Measurements from ENCODE around the gene FRAT1. TPM values are rescaled to one million over a fixed set of nuclear protein-coding genes. Genes with fewer than 3 reads are reported as not detected.

The FRAT1 gene
- polyA plus RNA-seq, 1 donor, result 2.5 TPM

DNA sequence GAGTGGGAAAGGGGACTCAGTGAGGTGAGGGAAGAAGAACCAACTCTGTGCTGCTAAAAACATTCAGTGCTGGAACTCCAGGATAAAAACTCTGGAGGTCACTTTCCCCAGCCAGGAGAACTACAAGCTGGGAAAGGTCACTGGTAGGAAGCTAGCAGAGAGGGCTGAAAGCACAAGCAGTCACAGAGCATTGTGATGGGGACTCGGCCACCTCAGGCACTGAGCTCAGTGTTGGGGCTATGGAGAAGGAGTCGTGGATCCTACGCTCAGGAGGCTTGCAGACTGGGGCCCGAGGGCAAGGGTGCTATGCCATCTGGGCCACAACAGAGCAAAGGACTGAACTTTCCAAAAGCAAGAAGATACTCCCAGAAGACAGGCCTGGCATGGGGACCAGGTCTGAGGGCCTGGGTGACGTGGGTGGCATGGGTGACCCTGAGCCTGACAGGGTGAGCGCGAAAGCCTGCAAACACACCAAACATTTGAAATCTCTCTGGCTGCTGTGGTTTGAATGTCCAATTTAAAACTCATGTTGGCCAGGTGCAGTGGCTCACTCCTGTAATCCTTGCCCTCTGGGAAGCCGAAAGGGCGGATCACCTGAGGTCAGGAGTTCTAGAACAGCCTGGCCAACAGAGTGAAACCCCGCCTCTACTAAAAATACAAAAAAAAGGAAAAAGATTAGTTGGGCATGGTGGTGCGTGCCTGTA, 16.8 kb upstream of the FRAT1 start:
- DNase-seq, result no peak

DNA sequence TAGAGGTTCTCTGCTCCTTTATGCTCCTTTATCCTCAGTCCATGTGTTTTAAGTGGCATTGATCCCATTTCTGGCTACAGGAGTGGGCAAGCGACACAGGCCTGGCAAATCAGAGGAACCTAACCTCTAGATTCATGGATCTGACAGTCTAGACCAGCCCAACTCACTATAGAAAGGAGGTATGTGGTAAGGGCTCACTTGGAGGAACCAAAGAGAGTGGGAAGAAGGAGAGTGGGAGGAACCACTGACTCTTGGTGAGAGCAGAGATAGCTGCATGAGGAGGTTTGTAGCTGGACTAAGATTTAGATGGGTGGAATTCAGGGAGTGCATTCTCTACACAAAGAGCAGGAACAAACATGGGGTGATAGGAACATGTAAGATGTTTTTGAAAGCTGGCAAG, 11.6 kb upstream of the FRAT1 start:
- no peak for DNase-seq

DNA sequence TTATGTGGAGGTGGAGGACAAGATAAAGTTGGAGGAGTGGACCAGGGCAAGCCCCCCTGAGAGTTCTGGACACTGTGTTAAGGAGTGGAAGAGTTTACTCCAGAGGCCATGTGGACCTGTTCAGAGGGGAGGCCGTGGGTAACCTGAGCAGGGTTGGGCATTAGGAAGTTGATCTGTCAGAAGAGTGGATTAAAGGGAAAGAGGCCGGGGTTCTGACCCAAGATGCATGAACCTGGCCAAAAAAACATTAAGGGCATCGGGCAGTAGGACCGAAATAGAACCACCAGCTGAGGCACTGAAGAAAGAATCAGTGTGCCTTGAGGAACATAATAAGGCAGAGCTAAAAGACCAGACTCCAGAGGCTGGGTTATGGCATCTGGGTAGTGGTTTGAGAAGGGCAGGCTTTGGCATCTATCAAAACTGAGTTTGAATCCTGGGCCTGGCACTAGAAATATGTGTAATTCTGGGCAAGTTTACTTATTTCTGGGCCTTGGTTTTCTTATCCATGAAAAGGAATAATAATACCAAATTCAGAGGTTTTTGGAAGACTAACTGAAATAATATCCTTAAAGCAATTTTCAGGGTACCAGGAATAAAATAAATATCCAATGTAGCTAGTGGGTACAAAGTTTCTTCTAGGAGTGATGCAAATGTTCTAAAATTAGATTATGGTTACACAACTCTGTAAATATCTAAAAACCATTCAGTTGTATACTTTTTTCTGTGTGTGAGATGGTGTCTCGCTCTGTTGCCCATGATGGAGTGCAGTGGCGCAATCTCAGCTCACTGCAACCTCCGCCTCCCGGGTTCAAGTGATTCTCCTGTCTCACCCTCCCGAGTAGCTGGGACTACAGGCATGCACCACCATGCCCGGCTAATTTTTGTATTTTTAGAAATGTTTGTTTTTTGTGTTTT, 10.9 kb upstream of the FRAT1 start:
- DNase-seq, result no peak

DNA sequence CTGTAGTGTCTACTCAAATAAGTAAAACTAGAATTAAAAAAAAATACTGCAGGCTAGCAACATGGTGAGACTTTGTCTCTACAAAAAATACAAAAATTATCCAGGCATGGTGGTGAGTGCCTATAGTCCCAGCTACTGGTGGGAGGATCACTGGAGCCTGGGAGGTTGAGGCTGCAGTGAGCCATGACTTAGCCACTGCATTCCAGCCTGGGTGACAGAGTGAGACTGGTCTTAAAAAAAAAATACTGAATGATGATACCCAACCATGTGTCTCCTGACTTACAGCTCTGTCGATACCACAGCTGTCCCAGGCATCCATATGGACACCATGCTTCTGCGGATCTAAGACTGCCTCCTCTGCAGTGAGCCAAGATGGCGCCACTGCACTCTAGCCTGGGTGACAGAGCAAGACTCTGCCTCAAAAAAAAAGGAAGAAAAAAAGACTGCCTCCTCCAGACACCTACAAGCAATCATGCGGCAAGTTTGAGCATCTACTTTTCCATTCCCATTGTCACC, 7.9 kb upstream of the FRAT1 start:
- no peak for DNase-seq

DNA sequence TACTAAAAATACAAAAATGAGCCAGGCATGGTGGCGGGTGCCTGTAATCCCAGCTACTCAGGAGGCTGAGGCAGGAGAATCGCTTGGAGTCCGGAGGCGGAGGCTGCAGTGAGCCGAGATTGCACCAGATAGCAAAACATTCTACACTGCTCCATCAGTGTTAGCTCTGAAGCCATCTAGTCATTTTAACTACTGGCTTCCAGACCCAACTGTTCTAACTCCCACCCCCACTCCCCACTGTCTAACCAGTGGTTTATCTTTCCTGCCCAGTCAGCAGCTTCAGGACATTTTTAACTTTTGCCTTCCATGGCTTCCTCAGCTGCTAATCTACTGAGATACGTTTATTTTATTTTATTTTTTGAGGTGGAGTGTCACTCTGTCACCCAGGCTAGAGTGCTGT, 6.2 kb upstream of the FRAT1 start:
- DNase-seq, result no peak

DNA sequence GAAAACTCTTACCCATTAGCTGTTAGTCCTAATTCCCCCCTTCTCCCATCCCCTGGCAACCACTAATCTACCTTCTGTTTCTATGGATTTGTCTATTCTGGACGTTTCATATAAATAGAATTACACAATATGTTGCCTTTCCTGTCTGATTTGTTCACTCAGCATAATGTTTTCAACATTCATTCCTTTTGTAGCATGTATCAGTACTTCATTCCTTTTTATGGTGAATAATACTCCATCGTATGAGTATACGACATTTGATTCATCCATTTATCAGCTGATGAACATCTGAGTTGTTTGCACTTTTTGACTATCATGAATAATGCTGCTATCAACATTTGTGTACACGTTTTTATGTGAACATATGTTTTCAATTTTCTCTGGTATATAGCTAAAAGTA, 4.4 kb upstream of the FRAT1 start:
- DNase-seq, result no peak

DNA sequence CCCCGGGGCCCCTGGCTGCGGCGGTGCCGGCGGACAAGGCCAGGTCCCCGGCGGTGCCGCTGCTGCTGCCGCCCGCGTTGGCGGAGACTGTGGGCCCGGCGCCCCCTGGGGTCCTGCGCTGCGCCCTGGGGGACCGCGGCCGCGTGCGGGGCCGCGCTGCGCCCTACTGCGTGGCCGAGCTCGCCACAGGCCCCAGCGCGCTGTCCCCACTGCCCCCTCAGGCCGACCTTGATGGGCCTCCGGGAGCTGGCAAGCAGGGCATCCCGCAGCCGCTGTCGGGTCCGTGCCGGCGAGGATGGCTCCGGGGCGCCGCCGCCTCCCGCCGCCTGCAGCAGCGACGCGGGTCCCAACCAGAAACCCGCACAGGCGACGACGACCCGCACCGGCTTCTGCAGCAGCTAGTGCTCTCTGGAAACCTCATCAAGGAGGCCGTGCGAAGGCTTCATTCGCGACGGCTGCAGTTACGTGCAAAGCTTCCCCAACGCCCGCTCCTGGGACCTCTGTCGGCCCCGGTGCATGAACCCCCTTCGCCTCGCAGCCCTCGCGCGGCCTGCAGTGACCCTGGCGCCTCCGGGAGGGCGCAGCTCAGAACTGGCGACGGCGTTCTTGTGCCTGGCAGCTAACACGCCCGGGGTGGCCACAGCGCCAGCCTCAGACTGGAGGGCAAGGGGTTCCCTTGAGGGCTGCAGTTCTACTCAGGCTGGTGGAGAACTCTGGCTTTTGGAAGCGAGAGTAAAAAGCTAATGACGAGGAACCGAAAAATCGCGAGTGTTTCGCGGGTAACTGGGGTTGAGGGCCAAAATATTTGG, 804 bp downstream of the FRAT1 start:
- peak; percentile 33 for DNase-seq

DNA sequence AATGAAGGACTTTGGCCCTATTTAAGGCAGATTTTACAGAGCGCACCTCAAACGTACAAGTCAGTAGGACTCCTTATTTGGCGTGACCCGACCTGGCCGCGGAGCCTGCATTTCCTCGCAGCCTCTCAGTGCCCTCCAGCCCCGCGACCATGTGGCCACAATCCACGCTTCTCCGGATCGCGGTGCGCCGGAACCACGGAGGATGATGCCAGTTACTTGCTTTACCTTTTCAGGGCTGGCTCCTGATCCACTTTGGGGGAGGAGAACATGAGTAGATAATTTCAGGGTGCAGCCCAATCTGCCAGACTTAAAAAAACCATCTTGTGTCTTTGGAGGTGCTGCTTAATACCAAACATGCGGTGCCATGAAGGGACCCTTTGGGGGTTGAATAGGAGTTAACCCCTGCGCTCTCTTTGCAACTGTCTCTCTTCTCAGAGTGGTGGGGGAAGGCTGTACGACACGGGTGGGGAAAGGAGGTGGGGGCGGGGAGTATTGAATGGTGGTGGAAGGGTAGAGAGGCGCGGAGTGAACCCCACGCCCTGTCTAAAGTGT, 1.5 kb downstream of the FRAT1 start:
- DNase-seq, result no peak

DNA sequence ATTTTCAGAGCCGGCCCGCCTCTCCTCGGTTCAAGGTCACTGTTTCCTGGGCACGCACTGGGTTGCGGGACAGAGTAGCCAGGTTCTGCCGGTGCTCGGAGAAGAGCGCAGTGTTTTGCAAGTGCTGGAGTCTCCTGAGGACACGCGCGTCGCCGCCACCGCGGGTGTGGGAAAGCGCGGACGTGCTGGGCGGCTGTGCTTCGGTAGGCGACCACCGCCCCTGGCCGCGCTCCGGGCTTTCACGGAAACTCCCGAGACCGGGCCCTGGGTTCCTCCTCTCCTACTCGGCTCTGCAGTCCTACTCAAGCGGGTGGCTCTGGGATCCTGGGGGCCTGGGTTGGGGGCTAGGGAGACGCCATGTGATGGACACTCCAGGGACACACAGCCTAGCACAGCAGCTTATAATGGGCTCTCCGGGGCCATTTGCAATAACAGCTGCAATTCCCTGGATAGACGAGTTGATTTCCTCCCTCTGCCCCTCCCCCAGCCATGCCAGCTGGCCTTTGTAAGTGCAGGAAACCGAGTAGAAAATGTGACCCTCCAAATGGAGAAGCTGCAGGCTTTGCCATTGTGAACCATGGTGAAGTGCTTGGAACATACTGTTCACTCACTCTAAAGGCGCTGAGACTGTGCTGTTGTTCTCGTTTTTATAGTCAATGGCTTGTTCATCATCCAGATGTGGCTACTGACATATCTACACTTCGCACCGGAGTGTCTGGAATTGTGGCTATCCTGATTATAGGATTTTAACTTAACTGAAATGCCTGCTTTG, 2.1 kb downstream of the FRAT1 start:
- DNase-seq, result peak; percentile 55

DNA sequence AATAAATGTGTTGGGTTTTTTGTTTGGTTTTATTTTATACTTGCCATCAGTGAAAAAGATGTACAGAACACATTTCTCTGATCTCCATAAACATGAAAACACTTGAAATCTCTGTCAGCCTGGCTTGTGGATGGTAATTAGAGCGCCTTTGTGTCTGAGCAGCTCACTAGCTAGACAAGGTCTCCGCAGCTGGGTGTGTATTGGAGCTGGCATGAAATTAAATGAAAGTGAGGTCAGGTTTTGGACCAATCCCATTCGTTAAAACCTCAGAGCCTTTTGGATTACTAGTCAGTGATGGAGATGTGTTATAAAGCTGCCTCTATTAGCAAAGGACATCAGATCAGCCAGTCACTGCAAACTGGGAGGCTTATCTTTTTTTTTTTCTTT, 2.7 kb downstream of the FRAT1 start:
- no peak for DNase-seq

DNA sequence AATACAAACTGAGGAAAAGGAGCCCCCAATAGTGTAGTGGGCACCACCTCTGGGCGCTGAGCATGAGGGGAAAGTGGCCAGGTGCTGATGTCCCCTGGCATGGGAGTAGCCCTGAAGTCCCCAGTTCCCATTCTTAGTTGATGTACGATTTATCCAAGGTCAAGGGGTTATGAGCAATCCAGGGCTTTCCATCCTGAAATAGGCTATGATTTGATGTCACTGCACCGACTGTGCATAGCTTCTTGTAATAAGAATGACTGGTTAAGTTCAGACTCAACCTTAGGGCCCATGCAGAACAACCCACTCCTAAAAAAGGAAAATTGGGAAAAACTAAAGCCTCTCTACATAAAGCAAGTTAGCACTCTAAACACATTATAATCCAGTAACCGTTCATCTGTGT, 4.4 kb downstream of the FRAT1 start:
- DNase-seq, result no peak

DNA sequence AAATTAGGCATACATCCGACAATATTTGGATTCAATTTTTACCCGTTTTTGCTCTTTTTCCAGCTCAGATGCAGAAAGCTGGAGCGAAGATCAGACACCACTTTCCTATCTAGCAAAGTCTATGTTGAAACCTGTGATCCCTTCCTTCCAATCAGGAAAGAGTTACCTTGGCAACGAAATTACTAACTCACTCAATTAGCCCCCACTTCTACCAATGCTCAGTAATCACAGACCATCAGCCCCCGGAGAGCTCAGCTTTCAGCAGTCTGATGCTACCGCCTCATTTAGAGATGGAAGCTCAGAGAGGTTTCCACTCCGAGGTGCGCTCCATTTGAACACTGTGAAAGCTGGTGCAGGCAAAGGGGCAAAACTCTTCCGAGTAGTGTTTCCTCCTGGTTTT, 6.7 kb downstream of the FRAT1 start:
- no peak for DNase-seq

DNA sequence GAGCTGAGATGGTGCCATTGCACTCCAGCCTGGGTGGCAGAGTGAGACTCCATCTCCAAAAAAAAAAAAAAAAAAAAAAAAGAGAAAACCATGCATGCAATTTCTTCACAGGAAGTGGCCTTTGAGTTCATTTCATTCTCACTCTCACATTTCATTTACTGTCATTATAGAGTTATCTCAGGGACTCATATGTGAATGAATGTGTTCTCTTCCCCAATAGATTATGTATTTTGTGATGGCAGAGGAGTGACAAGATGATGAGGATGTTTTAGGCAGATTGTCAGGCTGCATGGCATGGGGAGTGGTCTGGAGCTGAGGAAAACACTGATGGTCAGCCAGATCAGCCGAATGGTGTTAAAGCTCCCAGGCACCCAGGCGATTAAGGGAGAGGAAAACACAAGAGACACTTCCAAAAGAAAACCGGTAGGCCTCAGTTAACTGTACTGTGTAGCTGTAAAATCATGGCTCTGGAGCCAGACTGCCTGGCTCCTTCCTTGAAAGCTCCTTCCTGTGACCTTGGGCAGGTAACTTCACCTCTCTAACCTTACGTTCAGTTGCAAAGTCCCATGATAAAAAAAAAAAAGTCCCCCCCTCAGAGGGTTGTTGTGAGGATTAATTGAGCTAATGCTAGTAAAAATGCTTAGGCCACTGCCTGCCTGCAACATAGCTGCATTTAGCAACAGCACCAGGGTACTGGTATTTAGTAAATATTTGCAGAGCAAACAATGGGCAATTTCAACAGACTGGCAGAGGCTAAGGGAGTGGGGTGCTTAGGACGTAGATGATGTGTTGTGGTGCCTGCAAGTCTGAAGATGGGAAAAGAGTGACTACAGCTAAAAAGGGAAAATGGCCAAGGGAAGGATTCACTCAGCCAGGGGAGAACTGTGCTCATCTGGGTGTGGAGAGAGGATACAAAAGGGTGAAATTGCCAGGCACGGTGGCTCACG, 8.6 kb downstream of the FRAT1 start:
- no peak for DNase-seq

DNA sequence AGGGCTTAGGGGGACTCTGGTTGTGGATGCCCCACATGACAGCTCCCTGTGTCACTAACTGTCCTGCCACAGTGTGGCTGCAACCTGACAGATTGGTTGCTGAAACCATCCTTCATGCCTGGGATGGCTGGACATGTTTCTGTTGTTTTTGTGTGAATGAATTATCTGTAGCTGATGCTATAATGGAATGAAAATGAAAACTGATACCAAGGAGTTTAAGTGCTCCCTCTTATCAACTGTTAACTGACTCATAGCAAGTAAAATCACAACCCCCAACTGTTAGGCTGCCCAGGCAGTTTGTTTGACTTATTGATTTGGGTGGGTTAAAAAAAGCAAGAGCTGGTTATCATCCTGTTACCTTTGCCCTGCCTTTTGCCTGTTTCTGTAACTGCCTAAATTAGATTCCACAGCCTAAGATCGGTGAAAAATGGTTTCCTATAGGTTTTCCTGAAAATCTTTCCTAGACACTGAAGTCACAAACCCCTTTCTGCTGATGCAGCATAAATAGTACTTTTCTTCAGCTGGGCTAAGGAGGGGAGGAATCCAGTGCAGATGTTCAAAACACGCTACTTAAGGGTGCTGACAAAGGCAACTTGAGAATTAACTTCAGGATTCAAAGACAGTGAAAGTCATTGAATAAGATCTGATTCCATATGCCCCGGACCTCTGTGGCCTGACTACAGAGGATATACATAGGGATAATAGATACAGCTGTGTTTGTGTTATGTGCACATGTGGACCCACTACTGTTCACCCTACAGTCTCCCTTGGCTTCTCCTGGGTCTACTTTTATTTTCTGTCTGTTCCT, 9.8 kb downstream of the FRAT1 start:
- no peak for DNase-seq

DNA sequence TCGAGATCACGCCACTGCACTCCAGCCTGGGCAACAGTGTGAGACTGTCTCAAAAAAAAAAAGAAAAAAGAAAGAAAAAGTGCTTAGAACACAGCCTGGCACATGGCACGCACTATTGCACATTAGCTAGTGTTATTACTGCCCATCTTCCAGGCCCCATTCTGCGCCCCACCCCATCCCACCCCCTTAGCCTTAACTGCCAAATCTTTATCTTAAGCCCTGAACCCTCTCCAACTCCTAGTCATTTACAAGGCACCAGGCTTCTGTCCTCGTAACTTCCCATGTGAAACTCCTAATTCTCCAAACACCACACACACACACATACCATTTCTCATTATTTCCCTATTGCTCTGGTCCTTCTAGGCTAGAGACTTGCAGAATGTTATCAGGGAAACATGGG, 10.7 kb downstream of the FRAT1 start:
- no peak for DNase-seq

DNA sequence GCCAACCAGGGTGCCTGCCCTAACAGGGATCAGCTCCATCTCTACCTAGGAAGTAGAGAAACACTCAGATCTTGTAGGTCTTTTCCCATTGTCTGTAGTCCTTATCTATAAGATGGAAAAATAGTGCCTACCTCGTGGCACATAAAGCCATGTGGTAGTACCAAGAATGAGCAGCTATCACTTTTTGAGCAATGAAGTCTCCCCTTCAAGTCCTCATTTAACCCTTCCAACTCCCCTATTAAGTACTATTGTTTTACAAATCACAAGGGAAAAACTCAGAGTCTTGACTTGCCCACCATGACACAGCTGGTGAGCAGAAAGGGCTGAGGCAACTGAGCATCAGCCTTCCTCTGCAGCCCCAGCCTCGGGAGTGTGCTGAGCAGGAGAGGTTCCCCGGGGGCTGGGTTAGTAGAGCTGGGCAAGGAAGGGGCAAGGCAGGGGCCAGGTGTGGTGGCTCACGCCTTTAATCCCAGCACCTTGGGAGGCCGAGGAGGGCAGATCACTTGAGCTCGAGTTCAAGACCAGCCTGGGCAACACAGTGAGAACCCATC, 12.2 kb downstream of the FRAT1 start:
- no peak for DNase-seq

DNA sequence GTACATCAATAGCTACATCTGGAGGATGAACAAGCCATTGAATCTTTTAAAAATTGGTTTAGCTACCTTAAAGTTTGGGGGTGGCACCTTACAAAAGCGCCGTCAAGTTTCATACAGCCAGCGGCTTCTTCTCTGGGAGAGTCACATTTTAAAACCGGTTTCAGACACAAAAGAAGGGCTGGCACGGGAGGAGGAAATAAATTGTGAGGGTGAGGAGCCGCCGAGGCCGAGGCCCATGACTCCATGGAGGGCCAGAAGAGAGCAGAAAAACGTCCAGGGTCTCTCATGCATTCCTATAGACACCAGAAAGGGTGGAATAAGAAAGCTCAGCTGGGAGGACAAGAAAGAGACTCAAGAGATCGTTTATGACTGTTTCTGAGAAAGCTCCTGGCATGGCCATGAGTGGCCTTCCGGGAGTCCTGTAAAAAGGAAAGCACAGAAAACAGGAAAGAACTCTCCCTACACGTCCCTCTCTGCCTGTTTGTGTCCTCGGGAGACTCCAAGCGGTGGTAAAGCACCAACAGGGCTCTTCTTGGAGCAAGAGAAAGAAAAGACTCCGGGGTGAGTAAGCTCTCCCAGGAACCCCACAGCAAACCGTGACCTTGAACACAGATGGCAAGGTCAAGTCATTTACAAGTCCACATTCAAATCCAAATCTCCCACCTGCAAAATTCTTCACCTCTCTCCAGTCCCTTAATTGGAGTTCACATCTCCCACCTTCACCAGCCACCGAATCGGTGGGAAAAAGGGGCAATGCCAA, 13.7 kb downstream of the FRAT1 start:
- peak; percentile 70 for DNase-seq

DNA sequence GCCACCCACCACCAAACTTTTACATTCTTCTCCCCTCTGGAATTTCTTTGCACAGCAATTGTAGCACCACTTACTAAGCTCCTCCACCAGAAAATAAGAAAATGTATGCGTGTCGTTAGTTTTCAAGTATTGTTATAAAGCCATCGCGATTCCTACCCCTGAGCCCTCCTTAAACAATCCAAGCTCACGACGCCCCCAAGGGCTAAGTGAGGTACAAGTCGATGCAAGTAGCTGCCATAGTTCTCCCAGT, 14.2 kb downstream of the FRAT1 start:
- DNase-seq, result no peak
